GM19351 (cell line): Measurements from ENCODE around the gene GNAT1.

Source experiments
- ATAC-seq: cut with Tn5 transposase; IDR thresholded peaks from one replicate; pipeline ENCODE4 v1.9.1; 2021; ENCODE audit warnings: mild to moderate bottlenecking, moderate library complexity; ENCODE audit not compliant: unreplicated experiment

GNAT1 gene

GRCh38 chr3:50190936-50191660, at the start of gene GNAT1:
GNAT1 (plus strand) TSS chr3:50191610; CDS start chr3:50191726, 116 bp downstream.
- ATAC-seq = no peak

GRCh38 chr3:50146316-50146901, 45.0 kb upstream of the GNAT1 start:
- ATAC-seq = no peak

DNA sequence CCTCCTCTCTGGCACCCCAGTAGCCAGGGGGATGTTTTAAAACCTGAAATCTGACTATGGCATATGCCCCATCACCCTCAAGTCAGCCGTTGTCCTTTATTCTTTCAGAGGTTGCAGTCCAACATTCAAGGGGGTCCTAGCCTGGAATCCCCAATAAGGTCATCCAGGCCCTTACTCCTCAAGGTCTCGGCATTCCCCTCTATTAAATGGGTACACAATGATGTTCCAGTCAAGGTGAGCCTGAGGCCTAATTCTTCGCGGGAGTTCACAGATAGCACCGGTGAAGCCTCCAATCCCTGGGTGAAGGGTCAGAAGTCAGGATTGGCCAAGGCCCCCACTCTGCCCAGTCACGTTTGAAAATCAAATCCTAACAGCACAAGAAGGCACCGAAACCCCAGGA, 44.4 kb upstream of the GNAT1 start:
- no peak for ATAC-seq

GRCh38 chr3:50147447-50147846, 44.0 kb upstream of the GNAT1 start:
- ATAC-seq = no peak

DNA sequence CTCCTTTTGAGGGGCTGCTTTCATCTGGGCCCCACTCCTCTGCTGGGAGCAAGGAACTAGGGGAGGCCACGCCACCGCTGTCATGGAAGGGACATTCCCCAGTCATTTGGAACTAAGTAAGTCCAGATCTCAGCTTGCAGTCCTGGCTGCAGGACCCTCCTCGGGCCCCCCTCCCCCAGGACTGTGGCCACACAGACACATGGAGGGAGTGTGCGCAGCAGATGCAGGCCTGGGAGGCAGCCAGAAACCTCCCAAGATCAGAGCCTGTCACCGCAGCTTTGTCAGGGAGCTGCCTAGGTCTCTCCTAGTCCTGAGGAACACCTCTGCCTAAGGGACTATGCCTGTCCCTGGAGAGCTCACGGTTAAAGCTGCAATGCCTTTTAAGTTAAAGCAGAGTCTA, 43.5 kb upstream of the GNAT1 start:
- ATAC-seq = no peak

- ATAC-seq = no peak
Observed at GRCh38 chr3:50150404-50150750, 41.0 kb upstream of the GNAT1 start.

DNA sequence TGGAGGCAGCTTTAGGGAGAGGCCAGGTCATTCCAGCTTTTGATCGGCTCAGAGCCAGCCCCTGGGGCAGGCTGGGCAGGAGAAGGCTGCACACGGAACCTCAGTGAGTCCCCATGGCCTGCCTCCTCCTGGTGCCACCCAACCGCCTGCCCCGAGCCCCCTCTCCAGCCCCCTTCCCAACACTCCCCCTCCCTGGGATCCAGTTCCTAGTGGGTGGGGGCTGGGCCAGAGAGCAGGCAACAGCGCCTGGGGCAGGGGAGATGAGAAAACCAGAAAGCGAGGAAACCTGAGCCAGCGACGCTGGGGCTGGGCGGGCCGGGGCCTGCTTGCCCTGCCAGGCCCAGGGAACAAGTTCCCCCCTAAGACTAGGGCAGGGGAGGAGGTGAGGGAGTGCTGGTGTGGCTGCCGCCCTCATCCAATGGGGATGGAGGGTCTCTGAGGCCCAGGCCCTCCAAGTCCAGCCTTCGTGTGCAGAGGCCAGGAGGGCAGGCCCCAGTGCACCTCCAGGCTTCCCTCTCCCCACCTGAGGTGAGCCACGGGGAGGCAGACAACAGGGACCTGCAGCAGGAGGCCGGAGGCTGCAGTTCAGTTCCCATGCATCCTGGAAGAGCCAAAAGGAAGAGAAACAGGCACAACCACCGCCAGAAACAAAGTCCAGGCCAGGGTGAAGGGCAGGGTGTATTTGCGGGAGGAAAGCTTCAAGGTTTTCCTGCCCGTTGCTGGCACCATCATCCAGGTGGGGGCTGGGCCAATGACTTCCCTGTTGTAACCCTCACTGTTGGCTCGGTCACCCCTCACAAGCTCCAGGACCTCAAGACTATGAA, 40.3 kb upstream of the GNAT1 start:
- ATAC-seq = no peak

DNA sequence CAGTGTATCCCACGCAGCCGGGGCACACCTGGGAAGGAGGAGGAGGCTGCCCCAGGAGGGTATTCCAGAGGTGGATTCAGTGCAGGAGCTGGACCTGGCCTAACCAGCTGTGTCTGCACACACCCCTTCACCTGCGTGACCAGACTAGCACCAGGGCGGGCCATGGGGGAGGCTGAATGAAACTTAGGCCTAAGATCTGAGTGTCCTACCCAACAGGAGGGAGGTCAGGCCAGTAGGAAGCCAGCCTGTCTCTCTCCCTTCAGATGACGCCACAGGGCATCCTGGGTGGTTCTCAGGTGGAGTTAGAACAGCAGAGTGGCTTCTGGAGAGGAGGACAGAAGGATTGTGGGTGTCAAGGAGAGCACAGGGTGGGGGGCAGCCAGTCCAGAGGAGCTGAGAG, 39.7 kb upstream of the GNAT1 start:
- no peak for ATAC-seq

DNA sequence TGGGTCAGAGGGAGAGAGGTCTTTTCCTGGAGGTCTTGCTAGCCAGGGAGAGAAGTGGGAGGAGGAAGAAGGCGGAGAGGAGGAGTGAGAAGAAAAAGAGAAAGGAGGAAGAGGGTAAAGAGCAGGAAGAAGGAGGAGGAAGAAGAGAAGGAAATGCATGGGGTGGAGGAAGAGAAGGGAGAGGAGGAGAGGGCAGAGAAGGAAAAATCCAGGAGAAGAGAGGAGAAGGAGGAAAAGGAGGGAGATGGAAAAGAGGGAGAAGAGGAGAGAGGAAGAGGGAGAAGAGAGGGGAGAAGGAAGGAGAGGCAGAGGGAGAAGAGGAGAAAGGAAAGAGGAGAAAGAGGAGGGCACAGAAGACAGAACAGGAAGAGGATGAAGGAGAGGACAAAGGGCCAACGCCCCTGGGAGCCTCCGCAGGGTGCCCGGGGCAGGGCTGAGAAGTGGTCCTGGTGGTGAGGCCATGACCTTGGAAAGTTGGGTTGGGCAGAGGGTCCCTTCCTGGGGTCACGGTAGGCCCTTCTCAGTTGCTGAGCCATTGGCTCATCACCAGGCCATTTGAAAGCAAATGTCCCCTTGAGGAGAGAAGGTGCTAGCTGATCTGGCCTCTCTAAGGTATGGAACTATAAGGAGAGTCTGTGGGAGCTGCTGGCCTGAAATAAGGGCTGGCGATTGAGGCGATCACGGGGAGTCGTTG, 37.5 kb upstream of the GNAT1 start:
- no peak for ATAC-seq

DNA sequence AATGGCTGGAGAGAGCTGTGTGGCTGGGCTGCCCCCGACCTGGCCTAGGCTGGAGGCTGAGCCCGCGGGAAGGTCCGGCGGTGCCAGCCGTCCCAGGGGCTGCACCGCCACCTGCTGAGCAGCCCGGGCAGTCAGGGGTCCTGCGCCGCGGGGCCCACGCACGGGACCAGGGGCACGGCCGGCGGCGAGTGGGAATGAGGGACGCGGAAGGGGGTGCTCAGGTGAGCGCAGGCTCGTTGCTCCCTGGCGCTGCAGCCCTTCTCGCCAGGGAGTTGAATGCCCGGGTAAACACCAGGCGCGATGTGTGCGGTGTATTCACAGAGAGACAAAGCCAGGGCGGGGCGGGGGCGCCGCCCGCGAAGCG, 37.0 kb upstream of the GNAT1 start:
- ATAC-seq = peak; percentile 26

GRCh38 chr3:50154840-50155490, 36.4 kb upstream of the GNAT1 start, which contains the start of gene SEMA3F:
SEMA3F (plus strand) TSS chr3:50155324; CDS start chr3:50159623, 4,299 bp downstream.
- peak; percentile 78 for ATAC-seq

GRCh38 chr3:50155491-50155878, 35.9 kb upstream of the GNAT1 start:
- ATAC-seq = no peak

DNA sequence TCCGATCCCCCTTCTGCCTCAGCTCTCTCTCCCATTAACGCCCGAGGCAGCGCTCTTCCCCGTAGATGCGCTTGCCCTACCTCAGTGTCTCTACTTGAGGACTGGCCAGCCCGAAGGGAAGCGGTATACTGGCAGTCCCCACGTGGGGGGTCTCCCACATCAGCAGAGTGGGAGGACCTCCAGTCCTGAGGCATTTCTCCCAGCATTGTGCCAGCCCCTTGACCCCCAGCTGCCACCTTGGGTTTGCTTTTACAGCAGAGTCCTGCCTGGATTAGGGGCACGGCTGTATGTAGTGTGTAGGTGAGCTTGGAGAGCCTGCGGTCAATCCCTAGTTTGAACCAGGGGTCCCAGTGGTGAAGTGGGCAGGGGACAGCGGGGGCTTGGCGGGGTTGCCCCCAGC, 35.5 kb upstream of the GNAT1 start:
- ATAC-seq = no peak

- no peak for ATAC-seq
Observed at GRCh38 chr3:50156549-50157493, 34.6 kb upstream of the GNAT1 start.

GRCh38 chr3:50157827-50158529, 33.4 kb upstream of the GNAT1 start:
- ATAC-seq = no peak

DNA sequence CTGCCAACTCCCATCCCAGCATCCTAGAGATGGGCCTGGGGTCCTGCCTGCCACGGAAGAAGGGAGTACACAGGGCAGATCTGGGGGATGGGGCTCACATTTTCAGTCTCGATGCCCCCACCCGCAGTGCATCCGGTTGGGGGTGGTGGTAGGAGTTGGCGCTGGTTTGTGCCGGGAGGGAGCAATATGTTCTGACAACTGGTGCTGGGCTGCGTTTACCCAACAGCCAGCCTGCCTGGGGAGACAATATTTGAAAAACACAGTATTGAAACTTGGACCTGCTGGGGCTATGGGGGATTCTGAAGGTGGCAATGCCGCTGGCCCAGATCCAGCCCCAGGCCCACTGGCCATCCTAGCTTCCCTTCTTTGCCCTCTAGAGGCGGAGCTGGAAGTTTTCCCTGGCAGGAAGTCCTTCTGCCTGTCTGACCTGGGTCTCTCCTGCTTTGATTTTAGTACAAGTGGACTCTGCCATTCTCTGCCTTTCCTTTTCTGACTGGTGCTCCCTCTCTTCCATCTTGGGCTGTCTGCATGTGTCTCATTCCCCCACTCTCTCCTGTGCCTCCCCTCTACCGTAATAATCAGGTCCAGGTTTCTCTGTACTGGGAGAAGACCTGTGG, 32.8 kb upstream of the GNAT1 start:
- ATAC-seq = no peak

DNA sequence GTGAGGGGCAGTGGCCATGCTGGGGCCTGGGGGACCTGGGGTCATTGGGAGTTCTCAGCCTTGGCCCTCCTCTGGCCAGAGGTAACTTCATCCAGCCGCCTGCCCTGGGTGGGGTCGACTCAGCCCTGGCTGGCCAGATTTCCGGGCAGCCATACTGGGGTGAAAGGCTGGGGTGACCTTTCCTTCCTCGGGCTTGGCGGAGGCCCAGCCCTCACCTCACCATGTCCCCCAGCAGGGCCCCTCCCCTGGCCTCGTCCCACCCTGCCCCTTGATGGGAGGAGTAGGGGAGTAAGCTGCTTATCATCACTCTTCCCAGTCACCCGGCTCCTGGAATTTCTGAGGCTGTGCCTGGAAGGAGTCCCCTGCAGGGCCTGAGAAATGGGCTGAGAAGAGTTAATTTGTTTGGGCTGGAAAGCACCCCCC, 30.8 kb upstream of the GNAT1 start:
- no peak for ATAC-seq

GRCh38 chr3:50161320-50161719, 30.1 kb upstream of the GNAT1 start:
- no peak for ATAC-seq
